OCI-LY1 (cell line): ENCODE results near the gene MLANA.

Experiments used
- CTCF ChIP-seq: fragments of 200-600 bp; sonication (generic), shearing (Covaris generic); IDR thresholded peaks from 2 replicates; pipeline ENCODE4 v1.5.1; 2017; ENCODE audit warnings: mild to moderate bottlenecking, antibody characterized with exemption, low read length, moderate library complexity, mixed read lengths
- EZH2 ChIP-seq: fragments of 200-600 bp; sonication (generic), shearing (Covaris generic); IDR thresholded peaks from 2 replicates; pipeline ENCODE4 v1.8.0; 2017; ENCODE audit warnings: borderline replicate concordance, mixed run types, mild to moderate bottlenecking, antibody characterized with exemption, low read length, moderate library complexity, mixed read lengths

GRCh38 chr9:5899292-5899691, 8.6 kb downstream of the MLANA start:
- TF ChIP-seq CTCF (peak; percentile 37), EZH2 (no peak)
